Stomach (tissue), 4 donors: ENCODE measurements around the gene RSU1.

Source experiments
- CTCF ChIP-seq, 7 experiments: fragments of 450-650 bp in 4 of 7; fragments of 200-600 bp in 3 of 7; sonication (generic) in 3 of 7; IDR thresholded peaks; one replicate each; pipeline ENCODE4 v1.5.1; 2016 to 2019; ENCODE audit warnings: antibody characterized with exemption in 7 of 7, control low read depth in 2 of 7, mild to moderate bottlenecking in 1 of 7
- POLR2AphosphoS5 ChIP-seq, 3 donors: sonication (generic); formaldehyde crosslinking; IDR thresholded peaks; one replicate each; pipeline ENCODE4 v1.6.1; 2016; ENCODE audit warnings: antibody characterized with exemption in 3 of 3

GRCh38 chr10:16545116-16545736 lies 272.0 kb downstream of the RSU1 start:
- TF ChIP-seq CTCF (IDR thresholded peaks at IDR 0.05) (peak in 5 of 7 experiments; percentile 29 to 67 (median 49)), POLR2AphosphoS5 (IDR thresholded peaks at IDR 0.05) (no peak)
